Measurements from ENCODE around the gene TBC1D24. TPM values are rescaled to one million over a fixed set of nuclear protein-coding genes. Genes with fewer than 3 reads are reported as not detected.

Gene TBC1D24
- polyA plus RNA-seq, 1 donor (not counting 4 experiments of a cell fraction or from before 2014, with no cell fraction given) = 3.0 TPM

DNA sequence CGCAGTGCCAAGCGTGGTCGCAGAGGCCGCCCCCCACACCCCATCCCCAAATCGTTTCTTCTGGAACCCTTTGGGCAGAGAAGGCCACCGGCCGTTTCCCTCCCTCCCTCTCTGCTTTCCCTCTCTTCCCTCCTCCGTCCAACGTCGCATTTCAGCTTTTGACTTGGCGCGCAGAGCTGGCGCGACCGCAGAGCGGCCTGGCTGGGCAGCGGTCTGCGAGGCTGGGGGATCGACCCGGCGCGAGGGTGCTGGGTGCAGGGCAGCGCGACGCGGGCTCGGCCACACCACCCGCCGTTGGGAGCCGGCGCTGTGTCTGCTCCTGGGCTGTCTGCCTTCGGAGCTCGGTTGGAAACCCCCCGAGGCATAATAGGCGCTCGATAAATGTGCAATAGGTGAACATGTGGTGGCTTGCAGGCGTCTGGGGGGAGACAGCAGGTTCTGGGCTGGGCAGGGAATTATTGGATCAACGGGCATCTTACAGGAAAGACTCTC, 6.6 kb upstream of the TBC1D24 start:
- Histone ChIP-seq H3K9ac (ENCODE audit: control insufficient read depth, extremely low read depth, insufficient read depth, low read length) (peak overlapping the region; percentile 71), H4K20me1 (ENCODE audit: control insufficient read depth, extremely low read depth, insufficient read depth, low read length) (peaks cover 3% of the 10 kb centered on the region), H3K4me2 (ENCODE audit: control insufficient read depth, extremely low read depth, insufficient read depth, low read depth, low read length) (peak overlapping the region; percentile 90), H3K9me1 (ENCODE audit: control insufficient read depth, extremely low read depth, insufficient read depth, low read length) (no peaks in the 10 kb centered on the region), H3K36me3 (ENCODE audit: control insufficient read depth in 2 of 2, extremely low read depth in 1 of 2, insufficient read depth in 2 of 2, low read length in 2 of 2) (no peaks in the 10 kb centered on the region), H3K4me1 (ENCODE audit: control insufficient read depth, extremely low read depth, insufficient read depth, low read length) (peaks cover 11% of the 10 kb centered on the region), H3K79me2 (ENCODE audit: control insufficient read depth, insufficient read depth, low read length) (no peaks in the 10 kb centered on the region), H2AFZ (ENCODE audit: control insufficient read depth, low read length) (peak overlapping the region; percentile 77), H3K27ac (ENCODE audit: control insufficient read depth, insufficient read depth, low read length) (no peak overlapping the region), H3K4me3 (ENCODE audit: control insufficient read depth in 2 of 3, extremely low read depth in 1 of 3, insufficient read depth in 2 of 3, low read depth in 1 of 3, low read length in 3 of 3) (peak overlapping the region; percentile 37 to 64 (median 59)), H3K27me3 (ENCODE audit: control insufficient read depth, extremely low read depth, insufficient read depth, low read length) (peaks cover 28% of the 10 kb centered on the region), H3K9me3 (ENCODE audit: control insufficient read depth, low read depth, low read length) (no peaks in the 10 kb centered on the region)
- FAIRE-seq (no peak), DNase-seq (ENCODE audit: low read depth, low spot score) (no peak)
- TF ChIP-seq EZH2 (IDR thresholded peaks at IDR 0.05; ENCODE audit: low read length) = no peak
- TF ChIP-seq, protein P1, sequence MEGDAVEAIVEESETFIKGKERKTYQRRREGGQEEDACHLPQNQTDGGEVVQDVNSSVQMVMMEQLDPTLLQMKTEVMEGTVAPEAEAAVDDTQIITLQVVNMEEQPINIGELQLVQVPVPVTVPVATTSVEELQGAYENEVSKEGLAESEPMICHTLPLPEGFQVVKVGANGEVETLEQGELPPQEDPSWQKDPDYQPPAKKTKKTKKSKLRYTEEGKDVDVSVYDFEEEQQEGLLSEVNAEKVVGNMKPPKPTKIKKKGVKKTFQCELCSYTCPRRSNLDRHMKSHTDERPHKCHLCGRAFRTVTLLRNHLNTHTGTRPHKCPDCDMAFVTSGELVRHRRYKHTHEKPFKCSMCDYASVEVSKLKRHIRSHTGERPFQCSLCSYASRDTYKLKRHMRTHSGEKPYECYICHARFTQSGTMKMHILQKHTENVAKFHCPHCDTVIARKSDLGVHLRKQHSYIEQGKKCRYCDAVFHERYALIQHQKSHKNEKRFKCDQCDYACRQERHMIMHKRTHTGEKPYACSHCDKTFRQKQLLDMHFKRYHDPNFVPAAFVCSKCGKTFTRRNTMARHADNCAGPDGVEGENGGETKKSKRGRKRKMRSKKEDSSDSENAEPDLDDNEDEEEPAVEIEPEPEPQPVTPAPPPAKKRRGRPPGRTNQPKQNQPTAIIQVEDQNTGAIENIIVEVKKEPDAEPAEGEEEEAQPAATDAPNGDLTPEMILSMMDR (optimal IDR thresholded peaks at IDR 0.05 in 1 of 3, IDR thresholded peaks at IDR 0.05 in 1 of 3, conservative IDR thresholded peaks at IDR 0.05 in 1 of 3; ENCODE audit: extremely low read depth in 1 of 3, insufficient read depth in 2 of 3, low read length in 3 of 3) = no peak
- dilution Hi-C loops (cut with MboI; ENCODE audit: extremely low pct_ligation_motif_present, low sequenced_read_pairs) = no loop called here

- Histone ChIP-seq H3K36me3 (ENCODE audit: control insufficient read depth in 2 of 2, extremely low read depth in 1 of 2, insufficient read depth in 2 of 2, low read length in 2 of 2) (no peaks in the 10 kb centered on the region), H3K79me2 (ENCODE audit: control insufficient read depth, insufficient read depth, low read length) (no peaks in the 10 kb centered on the region), H3K4me3 (ENCODE audit: control insufficient read depth in 2 of 3, extremely low read depth in 1 of 3, insufficient read depth in 2 of 3, low read depth in 1 of 3, low read length in 3 of 3) (peak overlapping the region in 1 of 3 experiments; percentile 59), H3K9ac (ENCODE audit: control insufficient read depth, extremely low read depth, insufficient read depth, low read length) (no peak overlapping the region), H2AFZ (ENCODE audit: control insufficient read depth, low read length) (no peak overlapping the region), H3K9me3 (ENCODE audit: control insufficient read depth, low read depth, low read length) (no peaks in the 10 kb centered on the region), H3K27ac (ENCODE audit: control insufficient read depth, insufficient read depth, low read length) (no peak overlapping the region), H3K27me3 (ENCODE audit: control insufficient read depth, extremely low read depth, insufficient read depth, low read length) (peaks cover 28% of the 10 kb centered on the region), H4K20me1 (ENCODE audit: control insufficient read depth, extremely low read depth, insufficient read depth, low read length) (peaks cover 3% of the 10 kb centered on the region), H3K4me2 (ENCODE audit: control insufficient read depth, extremely low read depth, insufficient read depth, low read depth, low read length) (peak overlapping the region; percentile 90), H3K4me1 (ENCODE audit: control insufficient read depth, extremely low read depth, insufficient read depth, low read length) (peaks cover 11% of the 10 kb centered on the region), H3K9me1 (ENCODE audit: control insufficient read depth, extremely low read depth, insufficient read depth, low read length) (no peaks in the 10 kb centered on the region)
- TF ChIP-seq EZH2 (IDR thresholded peaks at IDR 0.05; ENCODE audit: low read length) = no peak
- TF ChIP-seq, protein P1 (optimal IDR thresholded peaks at IDR 0.05 in 1 of 3, IDR thresholded peaks at IDR 0.05 in 1 of 3, conservative IDR thresholded peaks at IDR 0.05 in 1 of 3; ENCODE audit: extremely low read depth in 1 of 3, insufficient read depth in 2 of 3, low read length in 3 of 3) = no peak
- dilution Hi-C loops (cut with MboI; ENCODE audit: extremely low pct_ligation_motif_present, low sequenced_read_pairs) = no loop called here
- no peak for DNase-seq (ENCODE audit: low read depth, low spot score)
- FAIRE-seq = no peak
These were observed 6.1 kb upstream of the TBC1D24 start for GRCh38 chr16:2468725-2469398.
